Muscle of leg (tissue), 11 donors: ENCODE data around the gene PSAP. TPM values are rescaled to one million over a fixed set of nuclear protein-coding genes. Genes with fewer than 3 reads are reported as not detected.
A peak's percentile ranks its signal among the peaks of the same experiment; 100 is the strongest.

Experiments
- DNase-seq: peaks from one replicate; pipeline ENCODE4 v3.0.0; 2013
- H3K27ac ChIP-seq: one replicate; pipeline ENCODE4 v1.5.1; 2013; ENCODE audit warnings: mild to moderate bottlenecking, low read length, control low read depth
- H3K27me3 ChIP-seq: one replicate; pipeline ENCODE4 v1.6.1; 2013; ENCODE audit warnings: low read length; ENCODE audit not compliant: control insufficient read depth, insufficient read depth
- H3K36me3 ChIP-seq: one replicate; pipeline ENCODE4 v1.6.1; 2013; ENCODE audit warnings: low read length; ENCODE audit not compliant: control insufficient read depth, insufficient read depth
- H3K4me1 ChIP-seq: one replicate; pipeline ENCODE4 v1.6.1; 2013; ENCODE audit warnings: low read length; ENCODE audit not compliant: control insufficient read depth, insufficient read depth
- H3K4me3 ChIP-seq: one replicate; pipeline ENCODE4 v1.5.1; 2013; ENCODE audit warnings: low read length, control low read depth
- H3K9me3 ChIP-seq: replicated peaks from 2 replicates; pipeline ENCODE4 v1.6.1; 2013; ENCODE audit warnings: low read depth, low read length; ENCODE audit not compliant: control insufficient read depth
- WGBS: methylation state at CpG from one replicate; pipeline ENCODE4 v1.1.5; 2013; ENCODE audit warnings: missing lambda C conversion rate; ENCODE audit not compliant: insufficient coverage; 5-methylcytosine and 5-hydroxymethylcytosine counted together
- polyA plus RNA-seq, 8 donors: library from polyadenylated mRNA; unstranded; fragments of 120-200 nt; gene quantifications; one replicate each; pipeline versions ENCODE4 v1.2.1 to v1.2.3, GENCODE V29; 2013; ENCODE audit warnings: inconsistent platforms in 1 of 8, low replicate concordance in 1 of 8; ENCODE audit not compliant: insufficient read length in 8 of 8, insufficient read depth in 1 of 8
- total RNA-seq: library from RNA; stranded (reverse); fragments of 120-200 nt; gene quantifications from one replicate; pipeline ENCODE4 v1.2.4, GENCODE V29; 2013

The PSAP gene
- total and polyA plus RNA-seq, 9 donors, result 414 to 581 (median 478) TPM

GRCh38 chr10:71810048-71810750, 40.9 kb downstream of the PSAP start:
- Histone ChIP-seq H3K27ac (no peak overlapping the region), H3K4me1 (peaks cover 3% of the 10 kb centered on the region), H3K36me3 (peaks cover 16% of the 10 kb centered on the region), H3K4me3 (no peak overlapping the region), H3K27me3 (peaks cover 9% of the 10 kb centered on the region), H3K9me3 (no peaks in the 10 kb centered on the region)
- DNase-seq, result no peak
- WGBS, result no CpG with 5 or more reads among the region's 13 CpGs

- Histone ChIP-seq H3K27me3 (peaks cover 9% of the 10 kb centered on the region), H3K4me3 (no peak overlapping the region), H3K4me1 (peaks cover 3% of the 10 kb centered on the region), H3K36me3 (peaks cover 10% of the 10 kb centered on the region), H3K27ac (no peak overlapping the region), H3K9me3 (no peaks in the 10 kb centered on the region)
- no peak for DNase-seq
- WGBS, result 86% methylated on average over 24 of the region's 25 CpGs
Measured at GRCh38 chr10:71809628-71810027, 41.4 kb downstream of the PSAP start.

GRCh38 chr10:71807557-71808510, 43.2 kb downstream of the PSAP start:
- WGBS, result 87% methylated on average over 19 of the region's 21 CpGs
- H3K9me3 ChIP-seq, result no peaks in the 10 kb centered on the region
- H3K4me1 ChIP-seq, result peaks cover 3% of the 10 kb centered on the region
- no peaks in the 10 kb centered on the region for H3K36me3 ChIP-seq
- H3K27ac ChIP-seq, result no peak overlapping the region
- peaks cover 9% of the 10 kb centered on the region for H3K27me3 ChIP-seq
- DNase-seq, result no peak
- no peak overlapping the region for H3K4me3 ChIP-seq

GRCh38 chr10:71806704-71807556, 44.1 kb downstream of the PSAP start:
- Histone ChIP-seq H3K27ac (no peak overlapping the region), H3K4me1 (peaks cover 3% of the 10 kb centered on the region), H3K27me3 (peaks cover 9% of the 10 kb centered on the region), H3K36me3 (no peaks in the 10 kb centered on the region), H3K9me3 (no peaks in the 10 kb centered on the region), H3K4me3 (no peak overlapping the region)
- WGBS, result 86% methylated on average over 20 of the region's 23 CpGs
- no peak for DNase-seq

GRCh38 chr10:71805776-71806703, 45.0 kb downstream of the PSAP start:
- no peak overlapping the region for H3K27ac ChIP-seq
- no peak for DNase-seq
- H3K4me3 ChIP-seq, result no peak overlapping the region
- H3K27me3 ChIP-seq, result peaks cover 9% of the 10 kb centered on the region
- WGBS, result 23% methylated on average over 38 of the region's 41 CpGs
- H3K9me3 ChIP-seq, result no peaks in the 10 kb centered on the region
- peaks cover 3% of the 10 kb centered on the region for H3K4me1 ChIP-seq
- H3K36me3 ChIP-seq, result no peaks in the 10 kb centered on the region

GRCh38 chr10:71804077-71804476, 47.0 kb downstream of the PSAP start:
- DNase-seq, result peak; percentile 77
- no peaks in the 10 kb centered on the region for H3K36me3 ChIP-seq
- 69% methylated on average over 1 of the region's 4 CpGs for WGBS

GRCh38 chr10:71802715-71803488, 48.1 kb downstream of the PSAP start:
- no peak for DNase-seq
- 88% methylated on average over 14 of the region's 18 CpGs for WGBS
- Histone ChIP-seq H3K4me1 (peaks cover 3% of the 10 kb centered on the region), H3K9me3 (no peaks in the 10 kb centered on the region), H3K36me3 (no peaks in the 10 kb centered on the region), H3K27ac (no peak overlapping the region), H3K27me3 (peaks cover 9% of the 10 kb centered on the region), H3K4me3 (no peak overlapping the region)

More at GRCh38 chr10:71804077-71804476, 47.0 kb downstream of the PSAP start:
- H3K9me3 ChIP-seq, result no peaks in the 10 kb centered on the region
- peaks cover 3% of the 10 kb centered on the region for H3K4me1 ChIP-seq
- H3K4me3 ChIP-seq, result no peak overlapping the region
- H3K27me3 ChIP-seq, result peaks cover 9% of the 10 kb centered on the region
- H3K27ac ChIP-seq, result no peak overlapping the region

GRCh38 chr10:71802235-71802634, 48.8 kb downstream of the PSAP start:
- 82% methylated on average over 6 of the region's 6 CpGs for WGBS

More at GRCh38 chr10:71802235-71802634, 48.8 kb downstream of the PSAP start:
- Histone ChIP-seq H3K9me3 (no peaks in the 10 kb centered on the region), H3K27ac (no peak overlapping the region), H3K36me3 (no peaks in the 10 kb centered on the region), H3K4me3 (no peak overlapping the region), H3K27me3 (peaks cover 8% of the 10 kb centered on the region), H3K4me1 (peaks cover 3% of the 10 kb centered on the region)
- DNase-seq, result no peak
